GM12801 (cell line): ENCODE data around the gene OPALIN.

ENCODE experiments used
- CTCF ChIP-seq: IDR thresholded peaks from one replicate; pipeline ENCODE4 v1.5.1; 2011; ENCODE audit warnings: control low read depth; ENCODE audit not compliant: insufficient read length; ENCODE audit errors: extremely low read depth

Gene OPALIN

GRCh38 chr10:96338279-96338925 is 20.4 kb downstream of the OPALIN start:
- TF ChIP-seq CTCF: no peak

- no peak for TF ChIP-seq CTCF
Measured at GRCh38 chr10:96337106-96337505, 21.7 kb downstream of the OPALIN start.

GRCh38 chr10:96334616-96335526 is 23.9 kb downstream of the OPALIN start:
- TF ChIP-seq CTCF: no peak

GRCh38 chr10:96333101-96333500 is 25.7 kb downstream of the OPALIN start:
- TF ChIP-seq CTCF: no peak

- no peak for TF ChIP-seq CTCF
Measured at GRCh38 chr10:96327462-96327861, 31.3 kb downstream of the OPALIN start.

- TF ChIP-seq CTCF: no peak
Measured at GRCh38 chr10:96325719-96326373, 33.0 kb downstream of the OPALIN start.

- no peak for TF ChIP-seq CTCF
Measured at GRCh38 chr10:96324447-96324846, 34.4 kb downstream of the OPALIN start.
